ENCODE results near the gene NFIB.
A peak's percentile ranks its signal among the peaks of the same experiment; 100 is the strongest.

Gene NFIB

DNA sequence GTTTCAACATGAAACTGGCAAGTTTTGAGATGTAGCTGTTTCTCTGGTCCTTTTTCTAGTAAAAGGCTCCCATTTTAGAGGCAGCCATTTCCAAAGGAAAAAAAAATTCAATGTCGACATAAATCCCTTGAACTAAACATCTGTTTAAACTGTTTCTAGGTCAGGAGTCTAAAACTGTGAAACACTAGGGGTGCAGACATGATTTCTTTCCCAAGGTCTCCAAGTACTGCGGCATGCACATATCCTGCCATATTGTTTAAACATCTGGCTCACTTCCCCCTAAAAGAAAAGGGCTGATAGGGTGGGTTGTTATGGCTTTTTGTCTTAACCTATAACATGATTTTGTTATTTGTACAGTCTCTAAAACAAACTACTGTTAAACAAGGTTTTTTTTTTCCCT is 51.1 kb downstream of the NFIB start:
- no peak for DNase-seq
- no peak overlapping the region for H3K4me2 ChIP-seq (ENCODE audit: low read length)
- no peaks in the 10 kb centered on the region for H3K27me3 ChIP-seq (ENCODE audit: insufficient read depth, low read length, poor library complexity)
- no peak overlapping the region for H3K27ac ChIP-seq (ENCODE audit: low read depth, low read length)
- no peak overlapping the region for H3K18ac ChIP-seq (ENCODE audit: low read length)
- no peaks in the 10 kb centered on the region for H3K36me3 ChIP-seq (ENCODE audit: control insufficient read depth, insufficient read depth, low read length)
- no peak overlapping the region for H2BK120ac ChIP-seq (ENCODE audit: low read depth, low read length)
- H3K9ac ChIP-seq (ENCODE audit: low read length), result no peak overlapping the region
- no peak overlapping the region for H3K56ac ChIP-seq (ENCODE audit: low read length)
- H3K4me3 ChIP-seq (ENCODE audit: low read length), result no peak overlapping the region
- H4K5ac ChIP-seq (ENCODE audit: low read length), result no peak overlapping the region
- no peak overlapping the region for H4K8ac ChIP-seq (ENCODE audit: low read depth, low read length)
- no peaks in the 10 kb centered on the region for H3K4me1 ChIP-seq (ENCODE audit: control insufficient read depth, low read depth, low read length)
- peaks cover 2% of the 10 kb centered on the region for H3K79me1 ChIP-seq (ENCODE audit: low read length)
- H3K4ac ChIP-seq (ENCODE audit: low read depth, low read length), result no peak overlapping the region
- no peak overlapping the region for H2BK15ac ChIP-seq (replicated peaks; ENCODE audit: low read depth)
- no CpG with 5 or more reads among the region's 2 CpGs for WGBS (ENCODE audit: extremely low coverage, insufficient coverage, low lambda C conversion rate)
- no peak overlapping the region for H2AK5ac ChIP-seq (ENCODE audit: low read length)
- no peak overlapping the region for H3K23ac ChIP-seq (ENCODE audit: low read length)
- no peak overlapping the region for H2BK5ac ChIP-seq (ENCODE audit: low read length)
- H3K79me2 ChIP-seq (ENCODE audit: control insufficient read depth, insufficient read depth, low read length), result no peaks in the 10 kb centered on the region

DNA sequence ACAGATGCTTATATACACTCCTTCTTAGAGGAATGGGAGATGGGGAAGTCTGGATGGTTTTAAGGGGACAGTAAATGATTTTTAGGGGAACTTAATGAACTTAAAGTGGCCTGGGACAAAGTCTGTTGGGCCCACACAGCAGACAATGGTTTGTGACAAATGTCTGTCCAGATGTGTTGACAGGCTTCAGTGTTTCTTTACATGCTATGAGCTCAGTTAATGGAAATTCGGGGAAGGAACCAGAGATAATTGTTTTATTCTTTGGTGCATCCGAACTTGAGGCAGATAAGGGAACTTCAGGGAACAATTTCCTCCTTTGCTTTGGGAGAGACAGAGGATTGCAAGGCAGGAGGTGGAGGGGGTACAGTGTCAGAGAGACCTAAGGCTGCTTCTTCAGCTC is 52.3 kb downstream of the NFIB start:
- H3K36me3 ChIP-seq (ENCODE audit: control insufficient read depth, insufficient read depth, low read length), result no peaks in the 10 kb centered on the region
- H2BK5ac ChIP-seq (ENCODE audit: low read length), result no peak overlapping the region
- no peak overlapping the region for H3K27ac ChIP-seq (ENCODE audit: low read depth, low read length)
- no peak overlapping the region for H3K23ac ChIP-seq (ENCODE audit: low read length)
- no peak overlapping the region for H3K4me2 ChIP-seq (ENCODE audit: low read length)
- H3K18ac ChIP-seq (ENCODE audit: low read length), result no peak overlapping the region
- H3K4me3 ChIP-seq (ENCODE audit: low read length), result no peak overlapping the region
- no peak overlapping the region for H3K9ac ChIP-seq (ENCODE audit: low read length)
- no CpG with 5 or more reads among the region's 2 CpGs for WGBS (ENCODE audit: extremely low coverage, insufficient coverage, low lambda C conversion rate)
- H4K5ac ChIP-seq (ENCODE audit: low read length), result no peak overlapping the region
- H3K79me1 ChIP-seq (ENCODE audit: low read length), result peaks cover 2% of the 10 kb centered on the region
- H3K4me1 ChIP-seq (ENCODE audit: control insufficient read depth, low read depth, low read length), result peaks cover 2% of the 10 kb centered on the region
- DNase-seq, result no peak
- H3K79me2 ChIP-seq (ENCODE audit: control insufficient read depth, insufficient read depth, low read length), result no peaks in the 10 kb centered on the region
- no peak overlapping the region for H2BK120ac ChIP-seq (ENCODE audit: low read depth, low read length)
- H3K27me3 ChIP-seq (ENCODE audit: insufficient read depth, low read length, poor library complexity), result no peaks in the 10 kb centered on the region
- no peak overlapping the region for H3K4ac ChIP-seq (ENCODE audit: low read depth, low read length)
- no peak overlapping the region for H2BK15ac ChIP-seq (replicated peaks; ENCODE audit: low read depth)
- H3K56ac ChIP-seq (ENCODE audit: low read length), result no peak overlapping the region
- no peak overlapping the region for H4K8ac ChIP-seq (ENCODE audit: low read depth, low read length)
- no peak overlapping the region for H2AK5ac ChIP-seq (ENCODE audit: low read length)

DNA sequence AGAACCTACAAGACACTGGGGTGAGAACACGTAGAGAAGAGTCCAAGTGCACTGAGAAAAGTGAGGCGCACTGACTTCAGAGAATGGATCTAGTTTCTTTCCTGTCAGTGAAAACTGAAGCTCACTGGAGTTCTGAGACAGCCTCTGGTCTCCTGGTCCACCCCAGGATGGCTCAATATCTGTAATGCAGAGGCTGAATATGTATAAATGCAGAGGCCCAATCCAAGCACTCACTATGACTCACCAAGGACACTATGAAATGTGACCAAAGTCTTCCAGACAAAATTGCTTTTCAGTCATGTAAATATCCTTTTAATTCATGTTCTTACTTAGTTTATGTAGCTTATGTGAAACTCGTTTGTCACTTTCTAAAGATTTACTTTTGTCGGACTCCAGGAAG is 53.8 kb downstream of the NFIB start:
- DNase-seq, result no peak
- H3K79me1 ChIP-seq (ENCODE audit: low read length), result peaks cover 2% of the 10 kb centered on the region

GRCh38 chr9:14258660-14259239 is 55.2 kb downstream of the NFIB start:
- Histone ChIP-seq H3K36me3 (ENCODE audit: control insufficient read depth, insufficient read depth, low read length) (no peaks in the 10 kb centered on the region), H3K27ac (ENCODE audit: low read depth, low read length) (no peak overlapping the region), H3K27me3 (ENCODE audit: insufficient read depth, low read length, poor library complexity) (no peaks in the 10 kb centered on the region), H3K4me2 (ENCODE audit: low read length) (no peak overlapping the region), H2AK5ac (ENCODE audit: low read length) (no peak overlapping the region), H3K9ac (ENCODE audit: low read length) (no peak overlapping the region), H3K56ac (ENCODE audit: low read length) (no peak overlapping the region), H3K79me1 (ENCODE audit: low read length) (peaks cover 2% of the 10 kb centered on the region), H2BK15ac (replicated peaks; ENCODE audit: low read depth) (no peak overlapping the region), H3K23ac (ENCODE audit: low read length) (no peak overlapping the region), H4K5ac (ENCODE audit: low read length) (no peak overlapping the region), H2BK120ac (ENCODE audit: low read depth, low read length) (no peak overlapping the region), H3K4ac (ENCODE audit: low read depth, low read length) (no peak overlapping the region), H3K79me2 (ENCODE audit: control insufficient read depth, insufficient read depth, low read length) (no peaks in the 10 kb centered on the region), H4K8ac (ENCODE audit: low read depth, low read length) (no peak overlapping the region), H2BK5ac (ENCODE audit: low read length) (no peak overlapping the region), H3K18ac (ENCODE audit: low read length) (no peak overlapping the region), H3K4me1 (ENCODE audit: control insufficient read depth, low read depth, low read length) (peaks cover 3% of the 10 kb centered on the region), H3K4me3 (ENCODE audit: low read length) (no peak overlapping the region)
- no CpG with 5 or more reads among the region's 4 CpGs for WGBS (ENCODE audit: extremely low coverage, insufficient coverage, low lambda C conversion rate)
- no peak for DNase-seq

More for the DNA sequence above, 53.8 kb downstream of the NFIB start:
- Histone ChIP-seq H2AK5ac (ENCODE audit: low read length) (no peak overlapping the region), H3K56ac (ENCODE audit: low read length) (no peak overlapping the region), H3K4me2 (ENCODE audit: low read length) (no peak overlapping the region), H2BK5ac (ENCODE audit: low read length) (no peak overlapping the region), H3K36me3 (ENCODE audit: control insufficient read depth, insufficient read depth, low read length) (no peaks in the 10 kb centered on the region), H2BK120ac (ENCODE audit: low read depth, low read length) (no peak overlapping the region), H3K27ac (ENCODE audit: low read depth, low read length) (no peak overlapping the region), H3K4me3 (ENCODE audit: low read length) (no peak overlapping the region), H4K8ac (ENCODE audit: low read depth, low read length) (no peak overlapping the region), H3K23ac (ENCODE audit: low read length) (no peak overlapping the region), H3K27me3 (ENCODE audit: insufficient read depth, low read length, poor library complexity) (no peaks in the 10 kb centered on the region), H2BK15ac (replicated peaks; ENCODE audit: low read depth) (no peak overlapping the region), H3K79me2 (ENCODE audit: control insufficient read depth, insufficient read depth, low read length) (no peaks in the 10 kb centered on the region), H3K4ac (ENCODE audit: low read depth, low read length) (no peak overlapping the region), H4K5ac (ENCODE audit: low read length) (no peak overlapping the region), H3K4me1 (ENCODE audit: control insufficient read depth, low read depth, low read length) (peaks cover 3% of the 10 kb centered on the region), H3K9ac (ENCODE audit: low read length) (no peak overlapping the region), H3K18ac (ENCODE audit: low read length) (no peak overlapping the region)
- WGBS (ENCODE audit: extremely low coverage, insufficient coverage, low lambda C conversion rate), result no CpG with 5 or more reads among the region's 4 CpGs

GRCh38 chr9:14258156-14258555 is 55.8 kb downstream of the NFIB start:
- H3K79me1 ChIP-seq (ENCODE audit: low read length), result peaks cover 2% of the 10 kb centered on the region
- no peaks in the 10 kb centered on the region for H3K27me3 ChIP-seq (ENCODE audit: insufficient read depth, low read length, poor library complexity)
- no peak overlapping the region for H4K5ac ChIP-seq (ENCODE audit: low read length)
- no peak overlapping the region for H3K4ac ChIP-seq (ENCODE audit: low read depth, low read length)
- peaks cover 3% of the 10 kb centered on the region for H3K4me1 ChIP-seq (ENCODE audit: control insufficient read depth, low read depth, low read length)
- no peak overlapping the region for H4K8ac ChIP-seq (ENCODE audit: low read depth, low read length)
- no peak overlapping the region for H3K4me2 ChIP-seq (ENCODE audit: low read length)
- no peaks in the 10 kb centered on the region for H3K79me2 ChIP-seq (ENCODE audit: control insufficient read depth, insufficient read depth, low read length)
- H3K23ac ChIP-seq (ENCODE audit: low read length), result no peak overlapping the region
- no peak overlapping the region for H3K18ac ChIP-seq (ENCODE audit: low read length)
- no peak for DNase-seq
- H2BK5ac ChIP-seq (ENCODE audit: low read length), result no peak overlapping the region
- H3K56ac ChIP-seq (ENCODE audit: low read length), result no peak overlapping the region
- no peak overlapping the region for H3K9ac ChIP-seq (ENCODE audit: low read length)
- no peak overlapping the region for H3K4me3 ChIP-seq (ENCODE audit: low read length)
- H2BK15ac ChIP-seq (replicated peaks; ENCODE audit: low read depth), result no peak overlapping the region
- no peak overlapping the region for H2AK5ac ChIP-seq (ENCODE audit: low read length)
- H2BK120ac ChIP-seq (ENCODE audit: low read depth, low read length), result no peak overlapping the region
- no peak overlapping the region for H3K27ac ChIP-seq (ENCODE audit: low read depth, low read length)
- no peaks in the 10 kb centered on the region for H3K36me3 ChIP-seq (ENCODE audit: control insufficient read depth, insufficient read depth, low read length)

DNA sequence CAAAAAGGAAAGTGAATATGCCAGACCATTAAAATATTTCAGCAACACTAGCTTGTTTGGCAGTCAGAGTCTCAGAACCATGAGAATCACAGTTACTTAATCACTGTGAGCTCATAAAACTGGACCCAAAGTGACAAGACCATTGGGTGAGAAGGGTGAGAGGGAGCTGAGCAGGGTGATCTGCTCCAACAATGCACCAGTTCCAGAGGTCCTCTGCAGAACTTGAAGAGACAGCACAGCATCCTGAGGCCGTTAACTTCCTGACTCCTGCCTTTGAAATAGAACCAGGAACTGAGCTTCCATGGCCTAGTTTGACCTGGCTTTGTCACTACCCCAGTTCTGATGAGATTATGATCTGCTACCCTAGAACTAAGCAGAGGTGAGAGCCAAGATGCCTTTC is 57.4 kb downstream of the NFIB start:
- DNase-seq, result peak; percentile 32
- no peak overlapping the region for H2BK120ac ChIP-seq (ENCODE audit: low read depth, low read length)
- no CpG with 5 or more reads among the region's 1 CpG for WGBS (ENCODE audit: extremely low coverage, insufficient coverage, low lambda C conversion rate)
- no peak overlapping the region for H3K4me3 ChIP-seq (ENCODE audit: low read length)
- no peak overlapping the region for H3K18ac ChIP-seq (ENCODE audit: low read length)
- no peak overlapping the region for H3K4me2 ChIP-seq (ENCODE audit: low read length)
- H3K79me2 ChIP-seq (ENCODE audit: control insufficient read depth, insufficient read depth, low read length), result no peaks in the 10 kb centered on the region
- H3K4me1 ChIP-seq (ENCODE audit: control insufficient read depth, low read depth, low read length), result peaks cover 6% of the 10 kb centered on the region
- no peak overlapping the region for H3K23ac ChIP-seq (ENCODE audit: low read length)
- H4K8ac ChIP-seq (ENCODE audit: low read depth, low read length), result no peak overlapping the region
- no peak overlapping the region for H2BK5ac ChIP-seq (ENCODE audit: low read length)
- H3K27me3 ChIP-seq (ENCODE audit: insufficient read depth, low read length, poor library complexity), result no peaks in the 10 kb centered on the region
- H3K79me1 ChIP-seq (ENCODE audit: low read length), result peaks cover 2% of the 10 kb centered on the region
- no peaks in the 10 kb centered on the region for H3K36me3 ChIP-seq (ENCODE audit: control insufficient read depth, insufficient read depth, low read length)
- no peak overlapping the region for H3K27ac ChIP-seq (ENCODE audit: low read depth, low read length)
- H3K56ac ChIP-seq (ENCODE audit: low read length), result no peak overlapping the region
- no peak overlapping the region for H2BK15ac ChIP-seq (replicated peaks; ENCODE audit: low read depth)
- no peak overlapping the region for H4K5ac ChIP-seq (ENCODE audit: low read length)
- H3K9ac ChIP-seq (ENCODE audit: low read length), result no peak overlapping the region
- no peak overlapping the region for H3K4ac ChIP-seq (ENCODE audit: low read depth, low read length)
- H2AK5ac ChIP-seq (ENCODE audit: low read length), result no peak overlapping the region

Data from mesendoderm (in vitro differentiated cells).